HFFc6 (cell line): Measurements from ENCODE around the gene FAM210A. TPM values are rescaled to one million over a fixed set of nuclear protein-coding genes. Genes with fewer than 3 reads are reported as not detected.

Source experiments
- DNase-seq: peaks from one replicate; pipeline ENCODE4 v3.0.0-alpha.2; 2018
- H3K27ac Mint-ChIP-seq: 2 replicates; pipeline ENCODE4 v1.8.0; 2020; ENCODE audit warnings: mild to moderate bottlenecking, mixed read lengths
- H3K27me3 Mint-ChIP-seq: 2 replicates; pipeline ENCODE4 v1.8.0; 2021; ENCODE audit warnings: mild to moderate bottlenecking, moderate library complexity, mixed read lengths; ENCODE audit not compliant: insufficient read depth
- H3K36me3 Mint-ChIP-seq: 2 replicates; pipeline ENCODE4 v1.8.0; 2021; ENCODE audit warnings: low read depth, mixed read lengths
- H3K4me1 Mint-ChIP-seq: 2 replicates; pipeline ENCODE4 v1.8.0; 2020; ENCODE audit warnings: low read depth, mixed read lengths
- H3K4me3 Mint-ChIP-seq: 2 replicates; pipeline ENCODE4 v1.8.0; 2020; ENCODE audit warnings: mild to moderate bottlenecking, moderate library complexity, mixed read lengths
- H3K9me3 Mint-ChIP-seq: 2 replicates; pipeline ENCODE4 v1.8.0; 2020; ENCODE audit warnings: mild to moderate bottlenecking, mixed read lengths
- CTCF ChIP-seq: fragments of 200-600 bp; sonication (generic); IDR thresholded peaks from 2 replicates; pipeline ENCODE4 v1.5.0; 2021; ENCODE audit warnings: antibody characterized with exemption, mild to moderate bottlenecking
- long read RNA-seq: library from polyadenylated mRNA; unstranded; transcript quantifications from one replicate; pipeline ENCODE4 v2.0.0, GENCODE V29; 2019
- total RNA-seq, 6 experiments: library from RNA; stranded (reverse); fragmentation: NEBNext Ultra II Directional; extraction: Animal tissue kit (Norgen Biotek cat#: 25700); gene quantifications; 2 replicates in 1 of 6; 3 replicates in 5 of 6; pipeline ENCODE4 v1.2.3, GENCODE V29; 2021

FAM210A gene
- total RNA-seq: 10 to 100 TPM; 11.5 to 19.7 (median 13.0) TPM
- long read RNA-seq, full-length matches to known transcripts: 2 of 10 reads
- long read RNA-seq, partial matches to known transcripts: 1 of 10 reads
- long read RNA-seq, other reads (novel, unspliced or antisense): 7 of 10 reads

DNA sequence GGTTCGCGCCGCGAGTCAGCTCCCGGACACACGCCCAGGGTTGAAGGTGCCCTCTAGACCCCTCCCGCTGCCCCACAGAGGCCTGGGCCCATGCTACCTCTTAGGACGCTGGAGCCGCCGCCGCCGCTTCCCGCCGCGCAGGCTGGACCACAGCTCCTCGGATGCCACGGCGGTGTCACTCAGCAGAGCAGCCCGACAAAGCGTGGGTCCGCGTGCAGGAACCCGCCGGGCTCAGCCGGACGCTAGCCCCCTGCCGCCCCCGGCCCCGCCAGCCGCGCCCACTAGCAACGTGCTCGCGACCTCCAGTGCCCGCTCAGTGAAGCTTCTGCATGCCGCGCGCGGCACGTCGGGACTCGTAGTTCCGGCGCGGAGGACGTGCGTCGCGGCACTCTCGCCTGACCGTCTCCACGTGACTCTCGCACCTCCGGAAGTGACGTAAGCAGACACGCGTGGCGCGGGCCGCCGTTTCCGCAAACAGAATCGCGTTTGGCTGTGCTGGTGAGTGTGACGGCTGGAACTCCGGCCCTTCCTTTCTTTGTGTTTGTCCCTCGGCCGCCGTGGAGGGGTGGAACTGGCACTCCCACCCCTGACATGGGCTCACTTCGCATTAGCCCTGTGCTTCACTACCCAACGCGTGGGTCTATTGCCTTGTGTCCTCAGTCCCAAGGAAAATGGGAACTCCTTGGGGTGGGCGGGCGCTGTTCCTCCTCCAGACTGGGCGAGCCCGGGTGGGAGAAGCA lies at the start of gene FAM210A, which contains the start of gene RNMT:
Gene FAM210A, minus strand, starts transcription at position 327 of the 740 bp plus-strand sequence. CDS start 44,481 bp downstream, outside the sequence.
Gene RNMT, plus strand, starts transcription at position 442 of the 740 bp plus-strand sequence. CDS start 4,845 bp downstream, outside the sequence.
- Mint-ChIP-seq H3K27me3 (peaks cover 5% of the 10 kb centered on the region; the same call in 1 of the 2 replicates), H3K9me3 (no peaks in the 10 kb centered on the region), H3K4me1 (peaks cover 37% of the 10 kb centered on the region), H3K36me3 (no peaks in the 10 kb centered on the region; the same call in 1 of the 2 replicates), H3K4me3 (peak within 1 kb of the TSS; percentile 88), H3K27ac (peak within 1 kb of the TSS; percentile 99)
- peak; percentile 91 for DNase-seq
- TF ChIP-seq CTCF: no peak

- no peak for TF ChIP-seq CTCF
- H3K9me3 Mint-ChIP-seq: no peaks in the 10 kb centered on the region
- DNase-seq: no peak
- H3K27ac Mint-ChIP-seq: no peak overlapping the region
- no peaks in the 10 kb centered on the region for H3K36me3 Mint-ChIP-seq
- peaks cover 2% of the 10 kb centered on the region; the same call in 1 of the 2 replicates for H3K27me3 Mint-ChIP-seq
- H3K4me1 Mint-ChIP-seq: no peaks in the 10 kb centered on the region
- no peak overlapping the region for H3K4me3 Mint-ChIP-seq
These were observed 48.7 kb upstream of the FAM210A start for GRCh38 chr18:13775058-13775457.

GRCh38 chr18:13762690-13763439 lies 36.5 kb upstream of the FAM210A start:
- peaks cover 18% of the 10 kb centered on the region; the same call in 1 of the 2 replicates for H3K36me3 Mint-ChIP-seq
- no peak overlapping the region for H3K4me3 Mint-ChIP-seq
- no peaks in the 10 kb centered on the region for H3K4me1 Mint-ChIP-seq
- peaks cover 3% of the 10 kb centered on the region; the same call in 1 of the 2 replicates for H3K27me3 Mint-ChIP-seq
- H3K27ac Mint-ChIP-seq: no peak overlapping the region
- no peaks in the 10 kb centered on the region for H3K9me3 Mint-ChIP-seq
- DNase-seq: no peak
- no peak for TF ChIP-seq CTCF

DNA sequence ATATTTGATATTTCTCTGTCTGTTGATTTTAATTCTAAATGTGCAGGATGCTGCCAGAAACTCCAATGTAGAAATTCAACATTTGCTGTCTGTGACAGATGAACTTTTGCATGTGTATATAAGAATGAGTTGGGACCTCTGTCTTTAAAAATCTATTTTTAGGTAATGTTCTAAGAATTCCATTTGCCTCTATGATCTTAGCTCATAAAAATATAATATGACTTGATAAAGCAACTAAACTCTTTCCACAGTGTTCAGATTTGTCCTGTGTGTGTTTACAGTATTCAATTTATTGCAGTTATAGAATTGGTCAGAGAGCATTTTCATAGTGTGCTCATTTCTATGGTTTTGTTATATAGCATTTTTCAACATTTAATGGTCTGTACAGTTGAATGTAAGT lies 33.7 kb upstream of the FAM210A start:
- Mint-ChIP-seq H3K4me1 (no peaks in the 10 kb centered on the region), H3K27ac (no peak overlapping the region), H3K27me3 (no peaks in the 10 kb centered on the region), H3K9me3 (no peaks in the 10 kb centered on the region), H3K36me3 (peaks cover 45% of the 10 kb centered on the region), H3K4me3 (no peak overlapping the region)
- no peak for DNase-seq
- no peak for TF ChIP-seq CTCF

GRCh38 chr18:13758622-13759021 lies 32.3 kb upstream of the FAM210A start:
- no peak for DNase-seq
- Mint-ChIP-seq H3K9me3 (no peaks in the 10 kb centered on the region), H3K27ac (no peak overlapping the region), H3K36me3 (peaks cover 54% of the 10 kb centered on the region), H3K4me3 (no peak overlapping the region), H3K4me1 (no peaks in the 10 kb centered on the region), H3K27me3 (no peaks in the 10 kb centered on the region)
- TF ChIP-seq CTCF: no peak
